ENCODE data around the gene PALM2AKAP2.

Gene PALM2AKAP2

GRCh38 chr9:109765278-109765677 lies 14.7 kb upstream of the PALM2AKAP2 start:
- no peak overlapping the region for H3K4me3 ChIP-seq (ENCODE audit: low read length)
- no peak for DNase-seq (ENCODE audit: low read depth)
- TF ChIP-seq CTCF (conservative IDR thresholded peaks at IDR 0.05; ENCODE audit: low read depth, low read length), result no peak

- no peak for DNase-seq (ENCODE audit: low read depth)
Observed at GRCh38 chr9:109765830-109766229, 14.2 kb upstream of the PALM2AKAP2 start.

GRCh38 chr9:109766351-109766750 lies 13.6 kb upstream of the PALM2AKAP2 start:
- TF ChIP-seq CTCF (conservative IDR thresholded peaks at IDR 0.05; ENCODE audit: low read depth, low read length), result no peak
- no peak overlapping the region for H3K4me3 ChIP-seq (ENCODE audit: low read length)
- DNase-seq (ENCODE audit: low read depth), result no peak

More at GRCh38 chr9:109765830-109766229, 14.2 kb upstream of the PALM2AKAP2 start:
- H3K4me3 ChIP-seq (ENCODE audit: low read length), result no peak overlapping the region
- no peak for TF ChIP-seq CTCF (conservative IDR thresholded peaks at IDR 0.05; ENCODE audit: low read depth, low read length)

- no peak overlapping the region for H3K4me3 ChIP-seq (ENCODE audit: low read length)
- no peak for TF ChIP-seq CTCF (conservative IDR thresholded peaks at IDR 0.05; ENCODE audit: low read depth, low read length)
- no peak for DNase-seq (ENCODE audit: low read depth)
Observed at GRCh38 chr9:109767404-109767803, 12.6 kb upstream of the PALM2AKAP2 start.

GRCh38 chr9:109767814-109768213 lies 12.2 kb upstream of the PALM2AKAP2 start:
- no peak for TF ChIP-seq CTCF (conservative IDR thresholded peaks at IDR 0.05; ENCODE audit: low read depth, low read length)
- H3K4me3 ChIP-seq (ENCODE audit: low read length), result no peak overlapping the region
- DNase-seq (ENCODE audit: low read depth), result no peak

- DNase-seq (ENCODE audit: low read depth), result no peak
- H3K4me3 ChIP-seq (ENCODE audit: low read length), result no peak overlapping the region
- TF ChIP-seq CTCF (conservative IDR thresholded peaks at IDR 0.05; ENCODE audit: low read depth, low read length), result no peak
Observed at GRCh38 chr9:109769250-109769649, 10.7 kb upstream of the PALM2AKAP2 start.

- no peak for TF ChIP-seq CTCF (conservative IDR thresholded peaks at IDR 0.05; ENCODE audit: low read depth, low read length)
- no peak overlapping the region for H3K4me3 ChIP-seq (ENCODE audit: low read length)
- DNase-seq (ENCODE audit: low read depth), result no peak
Observed at GRCh38 chr9:109770101-109770500, 9.9 kb upstream of the PALM2AKAP2 start.

All from retinal pigment epithelial cell (primary cell).